ENCODE data around the gene NPPA. TPM values are rescaled to one million over a fixed set of nuclear protein-coding genes. Genes with fewer than 3 reads are reported as not detected.

The NPPA gene
- total and polyA plus RNA-seq, 9 of the 15 experiments (the other 6 are each of a cell fraction or from before 2014, with no cell fraction given) = not detected

- TF ChIP-seq ELK3 (CRISPR knock-in tag; IDR thresholded peaks at IDR 0.05) (no peak), ZNF143 (CRISPR knock-in tag; IDR thresholded peaks at IDR 0.05) (peak; percentile 52; the same call in 1 of the 2 replicates), E4F1 (CRISPR knock-in tag; IDR thresholded peaks at IDR 0.05; ENCODE audit: borderline replicate concordance) (no peak), ETV5 (CRISPR knock-in tag; IDR thresholded peaks at IDR 0.05; ENCODE audit: low read depth) (peak; percentile 62), SP1 (CRISPR knock-in tag; IDR thresholded peaks at IDR 0.05) (peak; percentile 88), ZBTB26 (CRISPR knock-in tag; IDR thresholded peaks at IDR 0.05) (peak; percentile 55; the same call in 1 of the 2 replicates), MCM5 (IDR thresholded peaks at IDR 0.05; ENCODE audit: low read depth) (no peak), THRAP3 (IDR thresholded peaks at IDR 0.05; ENCODE audit: borderline replicate concordance) (no peak), EP400 (IDR thresholded peaks at IDR 0.05) (no peak), TAF15 (IDR thresholded peaks at IDR 0.05; ENCODE audit: low read depth, low read length) (no peak), ZNF512 (tag; IDR thresholded peaks at IDR 0.05) (no peak), SREBF2 (CRISPR knock-in tag; IDR thresholded peaks at IDR 0.05) (0 out of 2 replicates have a peak, but pooled peaks have one; percentile 26), MEIS2 (IDR thresholded peaks at IDR 0.05; ENCODE audit: partially characterized antibody) (peak; percentile 41), ZNF316 (IDR thresholded peaks at IDR 0.05) (no peak), CHD4 (IDR thresholded peaks at IDR 0.05; ENCODE audit: insufficient read depth, insufficient replicate concordance, low read depth, low read length, poor library complexity, severe bottlenecking) (no peak), KLF13 (tag; IDR thresholded peaks at IDR 0.05; ENCODE audit: borderline replicate concordance, low read depth) (0 out of 2 replicates have a peak, but pooled peaks have one; percentile 16), PKNOX1 (IDR thresholded peaks at IDR 0.05) (peak; percentile 61; the same call in 1 of the 2 replicates), TCF15 (CRISPR knock-in tag; IDR thresholded peaks at IDR 0.05) (no peak)
These were observed 44.4 kb downstream of the NPPA start (continued) for GRCh38 chr1:11802973-11803885.

All from K562 (cell line).